H9 (cell line): ENCODE measurements around the gene TBC1D22A. TPM values are rescaled to one million over a fixed set of nuclear protein-coding genes. Genes with fewer than 3 reads are reported as not detected.

ENCODE experiments used
- DNase-seq: peaks from one replicate; pipeline ENCODE4 v3.0.0-alpha.2; 2017
- H2AFZ ChIP-seq: one replicate; pipeline ENCODE4 v1.6.1; 2013; ENCODE audit warnings: mild to moderate bottlenecking, low read length, control low read depth, moderate library complexity
- H2AK5ac ChIP-seq: 2 replicates; pipeline ENCODE4 v1.6.1; 2013; ENCODE audit warnings: low read length, control low read depth, mixed read lengths; ENCODE audit not compliant: insufficient read length
- H2BK120ac ChIP-seq: one replicate; pipeline ENCODE4 v1.6.1; 2013; ENCODE audit warnings: low read depth, mild to moderate bottlenecking, low read length, control low read depth, inconsistent platforms; ENCODE audit not compliant: poor library complexity, severe bottlenecking
- H2BK12ac ChIP-seq: 2 replicates; pipeline ENCODE4 v1.6.1; 2013; ENCODE audit warnings: low read length, control low read depth, mixed read lengths, low read depth; ENCODE audit not compliant: insufficient read length
- H2BK15ac ChIP-seq: 2 replicates; pipeline ENCODE4 v1.6.1; 2013; ENCODE audit warnings: low read depth, low read length, control low read depth
- H2BK20ac ChIP-seq: one replicate; pipeline ENCODE4 v1.6.1; 2013; ENCODE audit warnings: low read depth, mild to moderate bottlenecking, low read length, control low read depth, inconsistent platforms; ENCODE audit not compliant: poor library complexity, severe bottlenecking
- H2BK5ac ChIP-seq: 2 replicates; pipeline ENCODE4 v1.6.1; 2013; ENCODE audit warnings: low read length, control low read depth, mixed read lengths; ENCODE audit not compliant: insufficient read length
- H3K14ac ChIP-seq: 2 replicates; pipeline ENCODE4 v1.6.1; 2013; ENCODE audit warnings: low read length, control low read depth; ENCODE audit not compliant: insufficient read depth
- H3K18ac ChIP-seq: 2 replicates; pipeline ENCODE4 v1.6.1; 2013; ENCODE audit warnings: low read depth, mild to moderate bottlenecking, mixed read lengths, low read length, control low read depth; ENCODE audit not compliant: insufficient read length
- H3K23ac ChIP-seq: 2 replicates; pipeline ENCODE4 v1.6.1; 2013; ENCODE audit warnings: low read length, control low read depth, mixed read lengths, low read depth; ENCODE audit not compliant: insufficient read length
- H3K23me2 ChIP-seq: 2 replicates; pipeline ENCODE4 v1.6.1; 2013; ENCODE audit warnings: low read depth, mild to moderate bottlenecking, mixed read lengths, low read length, control low read depth; ENCODE audit not compliant: insufficient read length, poor library complexity, severe bottlenecking
- H3K27ac ChIP-seq: 2 replicates; pipeline ENCODE4 v1.5.1; 2013; ENCODE audit warnings: low read length, control low read depth, mixed read lengths, low read depth; ENCODE audit not compliant: insufficient read length
- H3K27me3 ChIP-seq: 2 replicates; pipeline ENCODE4 v1.6.1; 2013; ENCODE audit warnings: low read length, control low read depth, inconsistent platforms; ENCODE audit not compliant: insufficient read depth
- H3K4ac ChIP-seq: 2 replicates; pipeline ENCODE4 v1.6.1; 2013; ENCODE audit warnings: low read depth, mild to moderate bottlenecking, control low read depth, inconsistent platforms, low read length, moderate library complexity
- H3K4me1 ChIP-seq: 2 replicates; pipeline ENCODE4 v1.6.1; 2013; ENCODE audit warnings: low read length, control low read depth, inconsistent platforms; ENCODE audit not compliant: insufficient read depth
- H3K4me2 ChIP-seq: 2 replicates; pipeline ENCODE4 v1.6.1; 2013; ENCODE audit warnings: low read length, control low read depth, mixed read lengths; ENCODE audit not compliant: insufficient read length, insufficient read depth
- H3K56ac ChIP-seq: 2 replicates; pipeline ENCODE4 v1.6.1; 2013; ENCODE audit warnings: low read depth, mild to moderate bottlenecking, mixed read lengths, low read length, control low read depth; ENCODE audit not compliant: insufficient read length
- H3K79me1 ChIP-seq: 2 replicates; pipeline ENCODE4 v1.6.1; 2013; ENCODE audit warnings: low read depth, mild to moderate bottlenecking, moderate library complexity, low read length, control low read depth, inconsistent platforms; ENCODE audit not compliant: insufficient read depth, poor library complexity, severe bottlenecking
- H3K79me2 ChIP-seq: 2 replicates; pipeline ENCODE4 v1.6.1; 2013; ENCODE audit warnings: low read length, control low read depth, inconsistent platforms; ENCODE audit not compliant: insufficient read depth
- H3K9ac ChIP-seq: 2 replicates; pipeline ENCODE4 v1.6.1; 2013; ENCODE audit warnings: low read length, control low read depth, mixed read lengths; ENCODE audit not compliant: insufficient read length; ENCODE audit errors: extremely low read depth
- H3K9me3 ChIP-seq: one replicate; pipeline ENCODE4 v1.6.1; 2013; ENCODE audit warnings: low read depth, low read length, inconsistent platforms; ENCODE audit not compliant: control insufficient read depth
- H3T11ph ChIP-seq: one replicate; pipeline ENCODE4 v1.6.1; 2013; ENCODE audit warnings: mild to moderate bottlenecking, low read length, control low read depth, inconsistent platforms
- H4K20me1 ChIP-seq: one replicate; pipeline ENCODE4 v1.6.1; 2013; ENCODE audit not compliant: control insufficient read depth, insufficient read length, insufficient read depth
- H4K5ac ChIP-seq: 2 replicates; pipeline ENCODE4 v1.6.1; 2013; ENCODE audit warnings: low read depth, mild to moderate bottlenecking, mixed read lengths, low read length, control low read depth; ENCODE audit not compliant: insufficient read length
- H4K8ac ChIP-seq: replicated peaks from 2 replicates; pipeline ENCODE4 v1.6.1; 2013; ENCODE audit warnings: low read length, control low read depth, mixed read lengths, low read depth; ENCODE audit not compliant: insufficient read length
- H4K91ac ChIP-seq: 2 replicates; pipeline ENCODE4 v1.6.1; 2013; ENCODE audit warnings: low read depth, mild to moderate bottlenecking, moderate library complexity, mixed read lengths, low read length, control low read depth; ENCODE audit not compliant: insufficient read length
- H3K27ac Mint-ChIP-seq, 3 experiments: 2 replicates in 2 of 3; 3 replicates in 1 of 3; pipeline ENCODE4 v1.8.0; 2020 to 2021; ENCODE audit warnings: mixed read lengths in 3 of 3, mild to moderate bottlenecking in 1 of 3, moderate library complexity in 1 of 3
- H3K27me3 Mint-ChIP-seq: 2 replicates; pipeline ENCODE4 v1.8.0; 2021; ENCODE audit warnings: low read depth, mild to moderate bottlenecking, moderate library complexity, mixed read lengths
- H3K36me3 Mint-ChIP-seq, 3 experiments: 2 replicates in 2 of 3; 3 replicates in 1 of 3; pipeline ENCODE4 v1.8.0; 2020 to 2021; ENCODE audit warnings: low read depth in 3 of 3, mixed read lengths in 3 of 3; ENCODE audit not compliant: insufficient read depth in 1 of 3
- H3K4me1 Mint-ChIP-seq, 2 experiments: 2 replicates each; pipeline ENCODE4 v1.8.0; 2020; ENCODE audit warnings: mixed read lengths in 2 of 2
- H3K4me3 Mint-ChIP-seq, 2 experiments: 2 replicates in 1 of 2; 3 replicates in 1 of 2; pipeline ENCODE4 v1.8.0; 2020 to 2021; ENCODE audit warnings: mild to moderate bottlenecking in 2 of 2, mixed read lengths in 2 of 2, moderate library complexity in 1 of 2
- H3K9me3 Mint-ChIP-seq, 2 experiments: 2 replicates in 1 of 2; 3 replicates in 1 of 2; pipeline ENCODE4 v1.8.0; 2020; ENCODE audit warnings: mild to moderate bottlenecking in 2 of 2, mixed read lengths in 2 of 2, moderate library complexity in 1 of 2
- CTCF ChIP-seq: fragments of 200-600 bp; sonication (generic); conservative IDR thresholded peaks from 3 replicates; pipeline ENCODE4 v1.8.0; 2021; ENCODE audit warnings: antibody characterized with exemption, mild to moderate bottlenecking
- WGBS: extraction: QIAGEN DNeasy Blood & Tissue Kit; methylation state at CpG from one replicate; pipeline ENCODE4 v1.1.7; 2013; ENCODE audit warnings: missing lambda C conversion rate, low lambda C conversion rate, mixed read lengths; ENCODE audit not compliant: insufficient read length; ENCODE audit errors: extremely low coverage; 5-methylcytosine and 5-hydroxymethylcytosine counted together
- total RNA-seq: library from RNA; stranded (reverse); gene quantifications from 2 replicates; pipeline ENCODE4 v1.2.1, GENCODE V29; 2021

TBC1D22A gene
- total RNA-seq, 1 experiment from 2014 or later = 20.8 TPM

- H4K5ac ChIP-seq = no peak overlapping the region
- H3K23me2 ChIP-seq = no peaks in the 10 kb centered on the region
- no peaks in the 10 kb centered on the region; the same call in 1 of the 2 replicates for H3K4me1 ChIP-seq
- H3K79me1 ChIP-seq = no peaks in the 10 kb centered on the region
- peaks cover 3 to 13% of the 10 kb centered on the region in 2 experiments for H3K4me1 Mint-ChIP-seq
- H3K27ac ChIP-seq = no peak overlapping the region
- H3K56ac ChIP-seq = no peak overlapping the region
- H3K9me3 ChIP-seq = no peaks in the 10 kb centered on the region
- H2BK5ac ChIP-seq = no peak overlapping the region
- DNase-seq = no peak
- H3K27me3 ChIP-seq = no peaks in the 10 kb centered on the region
- no peaks in the 10 kb centered on the region for H3K79me2 ChIP-seq
- no peak overlapping the region for H3K4ac ChIP-seq
- no peak overlapping the region for H3T11ph ChIP-seq
- no peak overlapping the region for H2AFZ ChIP-seq
- no peak overlapping the region for H3K4me2 ChIP-seq
- no peak for TF ChIP-seq CTCF
- H2AK5ac ChIP-seq = no peak overlapping the region
- no peaks in the 10 kb centered on the region for H3K9me3 Mint-ChIP-seq
- no peak overlapping the region for H2BK20ac ChIP-seq
- H3K4me3 Mint-ChIP-seq = no peak overlapping the region
- no peak overlapping the region for H2BK120ac ChIP-seq
- H4K91ac ChIP-seq = no peak overlapping the region
- no peak overlapping the region for H2BK15ac ChIP-seq
- H3K36me3 Mint-ChIP-seq = peaks cover 0 to 3% (median 2%) of the 10 kb centered on the region in 3 experiments; a peak in 2 of 7 replicates
- no peaks in the 10 kb centered on the region for H3K27me3 Mint-ChIP-seq
- no peak overlapping the region for H3K9ac ChIP-seq
- H2BK12ac ChIP-seq = no peak overlapping the region
- WGBS = no CpG with 5 or more reads among the region's 9 CpGs
- peak overlapping the region in 1 of 3 experiments; percentile 66; a peak in 4 of 7 replicates for H3K27ac Mint-ChIP-seq
- no peaks in the 10 kb centered on the region for H4K20me1 ChIP-seq
- no peak overlapping the region for H3K14ac ChIP-seq
- no peak overlapping the region for H3K23ac ChIP-seq
- no peak overlapping the region for H4K8ac ChIP-seq
- no peak overlapping the region for H3K18ac ChIP-seq
These were observed 167.3 kb downstream of the TBC1D22A start for GRCh38 chr22:46929710-46930204.
